PC-9 (cell line): ENCODE measurements around the gene TMEM151B. TPM values are rescaled to one million over a fixed set of nuclear protein-coding genes. Genes with fewer than 3 reads are reported as not detected.

Experiments used
- BruUV-seq: library from RNA; stranded (reverse); fragments of 400-500 nt; replicated peaks from 2 replicates; lab custom pipeline; 2021; lab: Mats Ljungman, UMichigan
- CTCF ChIA-PET: fragments of 300-600 bp; sonication (Branson Sonifier 250); formaldehyde crosslinking; loops from one replicate; lab custom pipeline; 2022; ENCODE audit warnings: antibody characterized with exemption; lab: Charles Lee
- POLR2A ChIA-PET: fragments of 300-600 bp; sonication (Branson Sonifier 250); formaldehyde crosslinking; loops from one replicate; lab custom pipeline; 2022; ENCODE audit warnings: antibody characterized with exemption; ENCODE audit not compliant: unreplicated experiment; lab: Charles Lee
- DNase-seq, 2 experiments: peaks; one replicate each; pipeline versions ENCODE4 v3.0.0 to v3.0.0-alpha.2; 2015 to 2022; ENCODE audit warnings: mixed read lengths in 1 of 2
- H2AFZ ChIP-seq: fragments of 200-600 bp; sonication (generic); 2 replicates; pipeline ENCODE4 v1.8.1; 2017; ENCODE audit warnings: antibody characterized with exemption
- H3F3A ChIP-seq: fragments of 200-600 bp; sonication (generic); 2 replicates; pipeline ENCODE4 v1.8.1; 2017; ENCODE audit warnings: antibody characterized with exemption, mild to moderate bottlenecking, low read depth; ENCODE audit not compliant: insufficient read depth
- H3K27ac ChIP-seq: fragments of 200-600 bp; sonication (generic); 2 replicates; pipeline ENCODE4 v1.6.1; 2016; ENCODE audit warnings: mixed run types
- H3K27me3 ChIP-seq: fragments of 200-600 bp; sonication (generic); 2 replicates; pipeline ENCODE4 v1.6.1; 2016; ENCODE audit warnings: low read depth, mixed run types; ENCODE audit not compliant: insufficient read depth
- H3K36me3 ChIP-seq: fragments of 200-600 bp; sonication (generic); 2 replicates; pipeline ENCODE4 v1.6.1; 2016; ENCODE audit warnings: low read depth, mixed run types
- H3K4me1 ChIP-seq: fragments of 200-600 bp; sonication (generic); replicated peaks from 2 replicates; pipeline ENCODE4 v1.6.1; 2016; ENCODE audit warnings: mixed run types; ENCODE audit not compliant: insufficient read depth
- H3K4me2 ChIP-seq: fragments of 200-600 bp; sonication (generic); 2 replicates; pipeline ENCODE4 v1.6.1; 2017; ENCODE audit warnings: mixed run types
- H3K4me3 ChIP-seq: fragments of 200-600 bp; sonication (generic); 2 replicates; pipeline ENCODE4 v1.6.1; 2016; ENCODE audit warnings: mixed run types
- H3K79me2 ChIP-seq: fragments of 200-600 bp; sonication (generic); 2 replicates; pipeline ENCODE4 v1.6.1; 2017; ENCODE audit warnings: low read depth, mixed run types
- H3K9me2 ChIP-seq: fragments of 200-600 bp; sonication (generic); 2 replicates; pipeline ENCODE4 v1.8.1; 2017; ENCODE audit warnings: mild to moderate bottlenecking; ENCODE audit not compliant: insufficient read depth
- H3K9me3 ChIP-seq: fragments of 200-600 bp; sonication (generic); 2 replicates; pipeline ENCODE4 v1.8.1; 2016; ENCODE audit warnings: low read depth; ENCODE audit not compliant: insufficient read depth
- H4K20me1 ChIP-seq: fragments of 200-600 bp; sonication (generic); 2 replicates; pipeline ENCODE4 v1.8.1; 2017; ENCODE audit not compliant: insufficient read depth
- CTCF ChIP-seq: fragments of 200-600 bp; sonication (generic); conservative IDR thresholded peaks from 2 replicates; pipeline ENCODE4 v1.6.1; 2017; ENCODE audit warnings: mixed run types, antibody characterized with exemption, mild to moderate bottlenecking, moderate library complexity
- EZH2 ChIP-seq: fragments of 200-600 bp; sonication (generic); IDR thresholded peaks from 2 replicates; pipeline ENCODE4 v1.8.0; 2017; ENCODE audit warnings: antibody characterized with exemption, low read depth
- intact Hi-C: fragments of 100-400 bp; cut with micrococcal nuclease; formaldehyde crosslinking; loops from one replicate; pipeline ENCODE4 v1.10.0; 2022; ENCODE audit not compliant: unreplicated experiment
- total RNA-seq: library from RNA; stranded (reverse); gene quantifications from 2 replicates; pipeline ENCODE4 v1.2.3, GENCODE V29; 2021

TMEM151B gene
- total RNA-seq, 1 experiment from 2014 or later, result not detected

- Histone ChIP-seq H3K27me3 (peaks cover 20% of the 10 kb centered on the region; the same call in 1 of the 2 replicates), H3K9me3 (no peaks in the 10 kb centered on the region), H3K4me2 (no peak overlapping the region), H3F3A (0 out of 2 replicates have a peak, but pooled peaks cover 5% of the 10 kb centered on the region), H3K4me3 (no peak overlapping the region), H3K36me3 (0 out of 2 replicates have a peak, but pooled peaks cover 4% of the 10 kb centered on the region), H3K9me2 (no peaks in the 10 kb centered on the region), H2AFZ (no peak overlapping the region), H3K27ac (no peak overlapping the region), H4K20me1 (no peaks in the 10 kb centered on the region), H3K79me2 (no peaks in the 10 kb centered on the region), H3K4me1 (no peaks in the 10 kb centered on the region)
- CTCF ChIA-PET, result no interaction called here
- no peak for DNase-seq
- intact Hi-C loops, result no loop called here
- POLR2A ChIA-PET, result no interaction called here
- no peak for TF ChIP-seq CTCF
- no TSS peak for BruUV-seq
Measured at GRCh38 chr6:44300292-44300823, 30.1 kb downstream of the TMEM151B start.

- Histone ChIP-seq H3K4me3 (no peak overlapping the region), H3K9me3 (no peaks in the 10 kb centered on the region), H3K9me2 (no peaks in the 10 kb centered on the region), H2AFZ (no peak overlapping the region), H3K36me3 (0 out of 2 replicates have a peak, but pooled peaks cover 6% of the 10 kb centered on the region), H3K4me1 (no peaks in the 10 kb centered on the region), H4K20me1 (no peaks in the 10 kb centered on the region), H3K4me2 (no peak overlapping the region), H3F3A (0 out of 2 replicates have a peak, but pooled peaks cover 5% of the 10 kb centered on the region), H3K27ac (no peak overlapping the region), H3K27me3 (peaks cover 12% of the 10 kb centered on the region; the same call in 1 of the 2 replicates), H3K79me2 (no peaks in the 10 kb centered on the region)
- no TSS peak for BruUV-seq
- no peak for DNase-seq
- TF ChIP-seq EZH2 (no peak), CTCF (no peak)
- intact Hi-C loops, result no loop called here
- POLR2A ChIA-PET, result interaction anchor here (0.7 kb wide), 1 partner anchor 36 kb away, joined by 3 read pairs; no protein-coding TSS in a partner anchor
- CTCF ChIA-PET, result no interaction called here
Measured at GRCh38 chr6:44301106-44301505, 30.9 kb downstream of the TMEM151B start.

GRCh38 chr6:44301782-44302564 is 31.7 kb downstream of the TMEM151B start:
- 0 out of 2 replicates have a peak, but pooled peaks cover 5% of the 10 kb centered on the region for H3F3A ChIP-seq
- CTCF ChIA-PET, result no interaction called here

More at GRCh38 chr6:44301782-44302564, 31.7 kb downstream of the TMEM151B start:
- no peaks in the 10 kb centered on the region for H3K79me2 ChIP-seq
- no peak for DNase-seq
- H3K4me2 ChIP-seq, result no peak overlapping the region
- no peaks in the 10 kb centered on the region for H3K9me2 ChIP-seq
- no peak overlapping the region for H3K4me3 ChIP-seq
- H2AFZ ChIP-seq, result no peak overlapping the region
- BruUV-seq, result no TSS peak
- H3K9me3 ChIP-seq, result no peaks in the 10 kb centered on the region
- no peak for TF ChIP-seq EZH2
- TF ChIP-seq CTCF, result no peak
- POLR2A ChIA-PET, result no interaction called here
- intact Hi-C loops, result no loop called here
- H3K36me3 ChIP-seq, result 0 out of 2 replicates have a peak, but pooled peaks cover 6% of the 10 kb centered on the region
- H4K20me1 ChIP-seq, result no peaks in the 10 kb centered on the region
- H3K27me3 ChIP-seq, result peaks cover 4% of the 10 kb centered on the region; the same call in 1 of the 2 replicates
- H3K27ac ChIP-seq, result no peak overlapping the region
- no peaks in the 10 kb centered on the region for H3K4me1 ChIP-seq
